CD14-positive monocyte (primary cell): Measurements from ENCODE around the gene MMP2. TPM values are rescaled to one million over a fixed set of nuclear protein-coding genes. Genes with fewer than 3 reads are reported as not detected.

Source experiments
- DNase-seq, 3 donors: peaks; one replicate each; pipeline ENCODE4 v3.0.0-alpha.2; 2011 to 2022
- H2AFZ ChIP-seq: 2 replicates; pipeline ENCODE4 v1.6.0; 2012; ENCODE audit warnings: mild to moderate bottlenecking, low read depth, low read length, inconsistent platforms; ENCODE audit not compliant: insufficient read depth, poor library complexity, severe bottlenecking
- H3K27ac ChIP-seq, 2 donors: 1 replicate in 1 of 2; 2 replicates in 1 of 2; pipeline ENCODE4 v1.5.1; 2012 to 2013; ENCODE audit warnings: low read length in 2 of 2, control low read depth in 1 of 2, inconsistent platforms in 1 of 2, low read depth in 1 of 2, mild to moderate bottlenecking in 1 of 2
- H3K27me3 ChIP-seq, 2 donors: one replicate each; pipeline versions ENCODE4 v1.6.0 to v1.6.1; 2011 to 2013; ENCODE audit warnings: low read length in 2 of 2; ENCODE audit not compliant: control insufficient read depth in 2 of 2, insufficient read depth in 2 of 2
- H3K36me3 ChIP-seq, 2 donors: replicated peaks in 1 of 2; 1 replicate in 1 of 2; 2 replicates in 1 of 2; pipeline versions ENCODE4 v1.5.1 to v1.6.1; 2012 to 2013; ENCODE audit warnings: low read length in 2 of 2, control low read depth in 1 of 2, inconsistent platforms in 1 of 2, mild to moderate bottlenecking in 1 of 2; ENCODE audit not compliant: insufficient read depth in 2 of 2, control insufficient read depth in 1 of 2
- H3K4me1 ChIP-seq, 2 donors: 1 replicate in 1 of 2; 2 replicates in 1 of 2; pipeline versions ENCODE4 v1.5.1 to v1.6.1; 2012 to 2013; ENCODE audit warnings: low read length in 2 of 2, control low read depth in 1 of 2, inconsistent platforms in 1 of 2, mild to moderate bottlenecking in 1 of 2, moderate library complexity in 1 of 2; ENCODE audit not compliant: insufficient read depth in 2 of 2, control insufficient read depth in 1 of 2
- H3K4me2 ChIP-seq: replicated peaks from 2 replicates; pipeline ENCODE3; 2012; ENCODE audit warnings: low read length, moderate library complexity, mild to moderate bottlenecking; ENCODE audit not compliant: poor library complexity, severe bottlenecking; ENCODE audit errors: extremely low read depth
- H3K4me3 ChIP-seq, 3 experiments: fragments of 200-600 bp in 1 of 3; sonication (generic) in 1 of 3; replicated peaks in 1 of 3; 1 replicate in 2 of 3; 2 replicates in 1 of 3; pipeline ENCODE4 v1.5.1; 2011 to 2013; ENCODE audit warnings: low read length in 3 of 3, mild to moderate bottlenecking in 3 of 3, control low read depth in 2 of 3, low read depth in 2 of 3, inconsistent platforms in 1 of 3, moderate library complexity in 1 of 3
- H3K79me2 ChIP-seq: 2 replicates; pipeline ENCODE4 v1.6.0; 2012; ENCODE audit warnings: mild to moderate bottlenecking, control low read depth, inconsistent platforms, low read length, moderate library complexity; ENCODE audit not compliant: insufficient read depth
- H3K9ac ChIP-seq: 2 replicates; pipeline ENCODE4 v1.6.0; 2017; ENCODE audit warnings: low read length, mild to moderate bottlenecking; ENCODE audit not compliant: insufficient read depth, poor library complexity, severe bottlenecking
- H3K9me3 ChIP-seq, 2 donors: replicated peaks in 1 of 2; 1 replicate in 1 of 2; 2 replicates in 1 of 2; pipeline versions ENCODE4 v1.5.1 to v1.6.1; 2012 to 2013; ENCODE audit warnings: low read length in 2 of 2, control low read depth in 1 of 2; ENCODE audit not compliant: control insufficient read depth in 1 of 2, insufficient read depth in 1 of 2
- H4K20me1 ChIP-seq: 2 replicates; pipeline ENCODE4 v1.6.0; 2012; ENCODE audit warnings: mild to moderate bottlenecking, low read length, control low read depth, moderate library complexity; ENCODE audit not compliant: insufficient read depth
- H3K27ac Mint-ChIP-seq, 7 donors: one replicate each; pipeline ENCODE4 v1.8.0; 2020; ENCODE audit warnings: mild to moderate bottlenecking in 7 of 7, mixed read lengths in 7 of 7, moderate library complexity in 6 of 7, inconsistent platforms in 2 of 7
- H3K27me3 Mint-ChIP-seq, 3 donors: one replicate each; pipeline ENCODE4 v1.8.0; 2021 to 2022; ENCODE audit warnings: low read depth in 3 of 3, mild to moderate bottlenecking in 3 of 3, mixed read lengths in 3 of 3, moderate library complexity in 3 of 3, inconsistent platforms in 1 of 3
- H3K36me3 Mint-ChIP-seq, 2 donors: one replicate each; pipeline ENCODE4 v1.8.0; 2020; ENCODE audit warnings: mixed read lengths in 2 of 2, inconsistent platforms in 1 of 2, mild to moderate bottlenecking in 1 of 2
- H3K4me1 Mint-ChIP-seq: one replicate; pipeline ENCODE4 v1.8.0; 2020; ENCODE audit warnings: mild to moderate bottlenecking, mixed read lengths
- H3K4me3 Mint-ChIP-seq, 2 donors: one replicate each; pipeline ENCODE4 v1.8.0; 2020; ENCODE audit warnings: mild to moderate bottlenecking in 2 of 2, mixed read lengths in 2 of 2, moderate library complexity in 1 of 2
- H3K9me3 Mint-ChIP-seq, 7 donors: one replicate each; pipeline ENCODE4 v1.8.0; 2020 to 2022; ENCODE audit warnings: mixed read lengths in 7 of 7, mild to moderate bottlenecking in 6 of 7, moderate library complexity in 6 of 7, inconsistent platforms in 2 of 7
- CTCF ChIP-seq: fragments of 200-600 bp; IDR thresholded peaks from one replicate; pipeline ENCODE4 v1.8.0; 2022; ENCODE audit warnings: antibody characterized with exemption, mild to moderate bottlenecking
- WGBS: methylation state at CpG from one replicate; pipeline ENCODE4 v1.1.5; 2013; ENCODE audit warnings: missing lambda C conversion rate; ENCODE audit not compliant: insufficient coverage; 5-methylcytosine and 5-hydroxymethylcytosine counted together
- intact Hi-C, 2 donors: fragments of 100-400 bp; cut with micrococcal nuclease; formaldehyde crosslinking; loops; one replicate each; pipeline versions ENCODE4 v1.15.0 to v1.15.1; 2023
- polyA minus RNA-seq: library from RNA; depleted of rRNA, polyadenylated mRNA; stranded (reverse); fragments of >200 nt; gene quantifications from 2 replicates; pipeline ENCODE4 v1.2.3, GENCODE V29; 2012
- polyA plus RNA-seq, 3 donors: library from polyadenylated mRNA; depleted of rRNA in 1 of 3; unstranded in 2 of 3; stranded (reverse) in 1 of 3; fragments of 300-500 nt in 2 of 3; fragments of >200 nt in 1 of 3; fragmentation: Illumina TruSeq in 2 of 3; gene quantifications; 1 replicate in 2 of 3; 2 replicates in 1 of 3; pipeline ENCODE4 v1.2.3, GENCODE V29; 2012 to 2021
- total RNA-seq, 12 experiments: library from RNA in 1 of 12; stranded (reverse) in 1 of 12; fragments of 120-200 nt in 1 of 12; gene quantifications; one replicate each; pipeline ENCODE4 v1.2.4 and lab custom pipeline; 2013 to 2026; ENCODE audit warnings: mixed read lengths in 6 of 12, inconsistent platforms in 1 of 12

Gene MMP2
- total RNA-seq (2013): 0.13 TPM
- polyA plus RNA-seq (not detected), polyA minus RNA-seq (not detected in 2 replicates), total RNA-seq (lab: John Stamatoyannopoulos, UW) (0 to 9.0 (median 0.34) reads per million in 11 experiments)

- peaks cover 36 to 40% (median 38%) of the 10 kb centered on the region in 3 donors for H3K27me3 Mint-ChIP-seq
- peak within 1 kb of the TSS; percentile 44 to 90 for H3K4me3 Mint-ChIP-seq
- H3K9ac ChIP-seq: no peak within 1 kb of the TSS
Measured at GRCh38 chr16:55478827-55479429, at the start of gene MMP2. TSS of gene MMP2 (plus strand) at chr16:55479198. CDS start at chr16:55479480, 282 bp downstream.

GRCh38 chr16:55433030-55433429 is 46.0 kb upstream of the MMP2 start:
- no peak overlapping the region for H3K4me3 Mint-ChIP-seq
- no peaks in the 10 kb centered on the region for H3K36me3 Mint-ChIP-seq
- 76% methylated on average over 5 of the region's 5 CpGs for WGBS
- H4K20me1 ChIP-seq: no peaks in the 10 kb centered on the region
- no peaks in the 10 kb centered on the region for H3K36me3 ChIP-seq
- peaks cover 0 to 7% (median 3%) of the 10 kb centered on the region in 7 donors for H3K9me3 Mint-ChIP-seq
- H3K27me3 ChIP-seq: no peaks in the 10 kb centered on the region
- no peak overlapping the region for H3K4me3 ChIP-seq
- H3K4me1 Mint-ChIP-seq: peaks cover 27% of the 10 kb centered on the region
- no peaks in the 10 kb centered on the region for H3K9me3 ChIP-seq
- H3K27ac Mint-ChIP-seq: no peak overlapping the region
- intact Hi-C loops: loop anchor here in 1 of 2 donors (10.0 kb wide), 1 partner anchor 612 kb away; no protein-coding TSS in a partner anchor
- H3K27ac ChIP-seq: no peak overlapping the region
- no peak for TF ChIP-seq CTCF
- no peak overlapping the region for H3K9ac ChIP-seq
- H2AFZ ChIP-seq: no peak overlapping the region
- H3K4me1 ChIP-seq: peaks cover 26 to 31% of the 10 kb centered on the region in 2 donors
- no peak overlapping the region for H3K4me2 ChIP-seq
- H3K27me3 Mint-ChIP-seq: peaks cover 0 to 10% (median 6%) of the 10 kb centered on the region in 3 donors
- H3K79me2 ChIP-seq: no peaks in the 10 kb centered on the region
- no peak for DNase-seq

More at GRCh38 chr16:55478827-55479429, at the start of gene MMP2:
- peaks cover 0 to 8% (median 4%) of the 10 kb centered on the region in 7 donors for H3K9me3 Mint-ChIP-seq
- Histone ChIP-seq H4K20me1 (no peaks in the 10 kb centered on the region), H3K36me3 (no peaks in the 10 kb centered on the region), H3K27me3 (peaks cover 27 to 39% of the 10 kb centered on the region in 2 donors), H3K9me3 (peaks cover 0 to 7% of the 10 kb centered on the region in 2 donors), H3K4me2 (peak within 1 kb of the TSS; percentile 61), H3K4me1 (peaks cover 11 to 23% of the 10 kb centered on the region in 2 donors), H2AFZ (peak within 1 kb of the TSS; percentile 38), H3K79me2 (no peaks in the 10 kb centered on the region), H3K4me3 (peak within 1 kb of the TSS in 1 of 3 experiments; percentile 50), H3K27ac (no peak within 1 kb of the TSS)
- H3K4me1 Mint-ChIP-seq: peaks cover 19% of the 10 kb centered on the region
- WGBS: under 1% methylated on average over 41 of the region's 46 CpGs
- TF ChIP-seq CTCF: no peak
- no peak within 1 kb of the TSS for H3K27ac Mint-ChIP-seq
- peaks cover 4 to 8% of the 10 kb centered on the region in 2 donors for H3K36me3 Mint-ChIP-seq
- no peak for DNase-seq
- intact Hi-C loops: no loop called here
